B cell (primary cell): ENCODE results near the gene CRAT. TPM values are rescaled to one million over a fixed set of nuclear protein-coding genes. Genes with fewer than 3 reads are reported as not detected.

Source experiments
- ATAC-seq: fragments of 200-7000 bp; cut with Tn5 transposase; one replicate; pipeline ENCODE4 v1.10.0; 2021; ENCODE audit warnings: low read depth, mild to moderate bottlenecking, moderate number of reproducible peaks, moderate library complexity
- CTCF ChIA-PET: fragments of 350-600 bp; sonication (Branson Sonifier 250); formaldehyde crosslinking; loops from one replicate; lab custom pipeline; 2021; ENCODE audit warnings: antibody characterized with exemption, inconsistent platforms; lab: Charles Lee
- POLR2A ChIA-PET: fragments of 350-600 bp; sonication (Branson Sonifier 250); formaldehyde crosslinking; loops from one replicate; lab custom pipeline; 2021; ENCODE audit warnings: antibody characterized with exemption; lab: Charles Lee
- DNase-seq: peaks from one replicate; pipeline ENCODE4 v3.0.0; 2013
- H2AFZ ChIP-seq: 2 replicates; pipeline ENCODE4 v1.6.1; 2012; ENCODE audit warnings: mild to moderate bottlenecking, low read depth, low read length; ENCODE audit not compliant: insufficient read depth, poor library complexity, severe bottlenecking
- H3K27ac ChIP-seq, 2 donors: 1 replicate in 1 of 2; 2 replicates in 1 of 2; pipeline ENCODE4 v1.5.1; 2012 to 2013; ENCODE audit warnings: low read length in 2 of 2, mild to moderate bottlenecking in 2 of 2, moderate library complexity in 1 of 2
- H3K27me3 ChIP-seq, 4 experiments: fragments of 200-600 bp in 1 of 4; sonication (generic) in 1 of 4; replicated peaks in 1 of 4; 1 replicate in 2 of 4; 2 replicates in 2 of 4; pipeline versions ENCODE4 v1.6.1 to v1.7.0; 2013 to 2016; ENCODE audit warnings: low read length in 3 of 4, mild to moderate bottlenecking in 2 of 4, mixed read lengths in 1 of 4, moderate library complexity in 1 of 4; ENCODE audit not compliant: insufficient read depth in 4 of 4, control insufficient read depth in 3 of 4; ENCODE audit errors: control extremely low read depth in 1 of 4
- H3K36me3 ChIP-seq, 2 experiments: replicated peaks in 1 of 2; 1 replicate in 1 of 2; 2 replicates in 1 of 2; pipeline versions ENCODE4 v1.6.1 to v1.7.1; 2013; ENCODE audit warnings: low read length in 1 of 2; ENCODE audit not compliant: insufficient read depth in 2 of 2, control insufficient read depth in 1 of 2; ENCODE audit errors: control extremely low read depth in 1 of 2, extremely low read depth in 1 of 2
- H3K4me1 ChIP-seq, 2 donors: fragments of 200-600 bp in 1 of 2; sonication (generic) in 1 of 2; 1 replicate in 1 of 2; 2 replicates in 1 of 2; pipeline versions ENCODE4 v1.5.1 to v1.6.1; 2013 to 2017; ENCODE audit warnings: low read length in 2 of 2; ENCODE audit not compliant: control insufficient read depth in 2 of 2, insufficient read depth in 2 of 2
- H3K4me2 ChIP-seq: replicated peaks from 2 replicates; pipeline ENCODE3; 2012; ENCODE audit warnings: mild to moderate bottlenecking, low read depth, low read length; ENCODE audit not compliant: poor library complexity, severe bottlenecking
- H3K4me3 ChIP-seq, 5 experiments: fragments of 200-600 bp in 1 of 5; sonication (generic) in 1 of 5; 1 replicate in 3 of 5; 2 replicates in 2 of 5; pipeline versions ENCODE4 v1.5.1 to v1.7.0; 2011 to 2016; ENCODE audit warnings: low read length in 4 of 5, mild to moderate bottlenecking in 4 of 5, low read depth in 2 of 5, control low read depth in 1 of 5, moderate library complexity in 1 of 5; ENCODE audit not compliant: insufficient read depth in 1 of 5; ENCODE audit errors: control extremely low read depth in 1 of 5, extremely low read depth in 1 of 5
- H3K79me2 ChIP-seq: fragments of 200-600 bp; sonication (generic); one replicate; pipeline ENCODE4 v1.6.0; 2016; ENCODE audit warnings: low read length; ENCODE audit not compliant: control insufficient read depth, insufficient read depth
- H3K9ac ChIP-seq: fragments of 200-600 bp; sonication (generic); 2 replicates; pipeline ENCODE4 v1.6.1; 2017; ENCODE audit warnings: mild to moderate bottlenecking, low read length, moderate library complexity
- H3K9me3 ChIP-seq, 3 donors: one replicate each; pipeline versions ENCODE4 v1.6.1 to v1.7.1; 2013; ENCODE audit warnings: low read length in 2 of 3; ENCODE audit not compliant: control insufficient read depth in 2 of 3, insufficient read depth in 1 of 3; ENCODE audit errors: control extremely low read depth in 1 of 3
- H4K20me1 ChIP-seq: 2 replicates; pipeline ENCODE4 v1.6.0; 2012; ENCODE audit warnings: mild to moderate bottlenecking, low read length; ENCODE audit not compliant: insufficient read depth, control insufficient read depth, poor library complexity, severe bottlenecking
- H3K27ac Mint-ChIP-seq: one replicate; pipeline ENCODE4 v1.8.0; 2021; ENCODE audit warnings: mixed read lengths
- H3K27me3 Mint-ChIP-seq: one replicate; pipeline ENCODE4 v1.8.0; 2021; ENCODE audit warnings: mixed read lengths
- H3K4me1 Mint-ChIP-seq: one replicate; pipeline ENCODE4 v1.8.0; 2021; ENCODE audit warnings: mixed read lengths
- H3K4me3 Mint-ChIP-seq: one replicate; pipeline ENCODE4 v1.8.0; 2021; ENCODE audit warnings: mixed read lengths
- H3K9me3 Mint-ChIP-seq: one replicate; pipeline ENCODE4 v1.8.0; 2022; ENCODE audit warnings: mixed read lengths; ENCODE audit not compliant: insufficient read depth
- EZH2 ChIP-seq: IDR thresholded peaks from 2 replicates; pipeline ENCODE4 v1.6.1; 2012; ENCODE audit warnings: borderline replicate concordance, low read depth, mild to moderate bottlenecking, moderate library complexity, low read length; ENCODE audit not compliant: insufficient read depth, poor library complexity, severe bottlenecking
- WGBS: methylation state at CpG from one replicate; pipeline ENCODE4 v1.1.5; 2013; ENCODE audit warnings: missing lambda C conversion rate; ENCODE audit not compliant: insufficient coverage; 5-methylcytosine and 5-hydroxymethylcytosine counted together
- intact Hi-C: fragments of 100-400 bp; cut with micrococcal nuclease; formaldehyde crosslinking; loops from one replicate; pipeline ENCODE4 v1.10.0; 2022
- polyA plus RNA-seq: library from polyadenylated mRNA; depleted of rRNA; stranded (reverse); fragments of >200 nt; gene quantifications from 2 replicates; pipeline ENCODE4 v1.2.3, GENCODE V29; 2012
- total RNA-seq, 2 donors: library from RNA; stranded (reverse); fragments of 120-200 nt in 1 of 2; gene quantifications; 1 replicate in 1 of 2; 2 replicates in 1 of 2; pipeline versions ENCODE4 v1.2.3 to v1.2.4, GENCODE V29; 2013 to 2022
- TF ChIP-seq, protein P1 (sequence below): fragments of 200-600 bp; IDR thresholded peaks from one replicate; pipeline ENCODE4 v1.8.0; 2022; ENCODE audit warnings: antibody characterized with exemption, mild to moderate bottlenecking

The CRAT gene
- total and polyA plus RNA-seq, 2 donors (not counting 1 experiment from before 2014, with no cell fraction given): 8.0 to 14.1 TPM

DNA sequence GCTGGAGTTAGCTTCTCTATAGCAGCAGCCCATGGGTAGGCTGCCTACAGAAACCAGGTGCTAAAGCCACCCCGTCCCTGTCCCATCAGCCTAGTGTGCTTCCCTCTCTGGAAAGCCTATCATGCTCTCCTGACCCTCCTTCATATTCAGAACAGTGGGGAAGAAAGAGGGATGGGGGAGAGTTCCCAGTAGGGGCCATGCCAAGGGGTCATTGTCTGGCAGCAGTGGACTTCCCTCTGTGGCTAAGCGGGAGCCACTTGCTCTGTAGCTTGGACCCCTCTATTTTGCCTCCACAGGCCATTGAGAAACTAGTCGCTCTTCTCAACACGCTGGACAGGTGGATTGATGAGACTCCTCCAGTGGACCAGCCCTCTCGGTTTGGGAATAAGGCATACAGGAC is 18.1 kb upstream of the CRAT start:
- DNase-seq: no peak
- Mint-ChIP-seq H3K4me3 (no peak overlapping the region), H3K27me3 (no peaks in the 10 kb centered on the region), H3K27ac (no peak overlapping the region), H3K9me3 (no peaks in the 10 kb centered on the region), H3K4me1 (peaks cover 5% of the 10 kb centered on the region)
- Histone ChIP-seq H3K27me3 (no peaks in the 10 kb centered on the region), H2AFZ (no peak overlapping the region), H3K4me3 (no peak overlapping the region), H3K9me3 (no peaks in the 10 kb centered on the region), H4K20me1 (peaks cover 14% of the 10 kb centered on the region), H3K27ac (no peak overlapping the region), H3K4me1 (peaks cover 4 to 8% of the 10 kb centered on the region in 2 donors), H3K4me2 (no peak overlapping the region), H3K79me2 (peaks cover 8% of the 10 kb centered on the region), H3K36me3 (peaks cover under 1 to 44% of the 10 kb centered on the region in 2 experiments), H3K9ac (no peak overlapping the region)
- TF ChIP-seq EZH2: no peak
- TF ChIP-seq, protein P1, sequence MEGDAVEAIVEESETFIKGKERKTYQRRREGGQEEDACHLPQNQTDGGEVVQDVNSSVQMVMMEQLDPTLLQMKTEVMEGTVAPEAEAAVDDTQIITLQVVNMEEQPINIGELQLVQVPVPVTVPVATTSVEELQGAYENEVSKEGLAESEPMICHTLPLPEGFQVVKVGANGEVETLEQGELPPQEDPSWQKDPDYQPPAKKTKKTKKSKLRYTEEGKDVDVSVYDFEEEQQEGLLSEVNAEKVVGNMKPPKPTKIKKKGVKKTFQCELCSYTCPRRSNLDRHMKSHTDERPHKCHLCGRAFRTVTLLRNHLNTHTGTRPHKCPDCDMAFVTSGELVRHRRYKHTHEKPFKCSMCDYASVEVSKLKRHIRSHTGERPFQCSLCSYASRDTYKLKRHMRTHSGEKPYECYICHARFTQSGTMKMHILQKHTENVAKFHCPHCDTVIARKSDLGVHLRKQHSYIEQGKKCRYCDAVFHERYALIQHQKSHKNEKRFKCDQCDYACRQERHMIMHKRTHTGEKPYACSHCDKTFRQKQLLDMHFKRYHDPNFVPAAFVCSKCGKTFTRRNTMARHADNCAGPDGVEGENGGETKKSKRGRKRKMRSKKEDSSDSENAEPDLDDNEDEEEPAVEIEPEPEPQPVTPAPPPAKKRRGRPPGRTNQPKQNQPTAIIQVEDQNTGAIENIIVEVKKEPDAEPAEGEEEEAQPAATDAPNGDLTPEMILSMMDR: no peak
- ChIA-PET CTCF (interaction anchor here (0.9 to 18.9 kb wide), 5 partner anchors 14 to 495 kb away, joined by 3 to 382 read pairs (median 5); partner anchors contain the start of gene IER5L), POLR2A (interaction anchor here (0.6 kb wide), 1 partner anchor 704 kb away, joined by 4 read pairs; no protein-coding TSS in a partner anchor)
- ATAC-seq: no peak
- intact Hi-C loops: no loop called here
- 96% methylated on average over 4 of the region's 5 CpGs for WGBS

DNA sequence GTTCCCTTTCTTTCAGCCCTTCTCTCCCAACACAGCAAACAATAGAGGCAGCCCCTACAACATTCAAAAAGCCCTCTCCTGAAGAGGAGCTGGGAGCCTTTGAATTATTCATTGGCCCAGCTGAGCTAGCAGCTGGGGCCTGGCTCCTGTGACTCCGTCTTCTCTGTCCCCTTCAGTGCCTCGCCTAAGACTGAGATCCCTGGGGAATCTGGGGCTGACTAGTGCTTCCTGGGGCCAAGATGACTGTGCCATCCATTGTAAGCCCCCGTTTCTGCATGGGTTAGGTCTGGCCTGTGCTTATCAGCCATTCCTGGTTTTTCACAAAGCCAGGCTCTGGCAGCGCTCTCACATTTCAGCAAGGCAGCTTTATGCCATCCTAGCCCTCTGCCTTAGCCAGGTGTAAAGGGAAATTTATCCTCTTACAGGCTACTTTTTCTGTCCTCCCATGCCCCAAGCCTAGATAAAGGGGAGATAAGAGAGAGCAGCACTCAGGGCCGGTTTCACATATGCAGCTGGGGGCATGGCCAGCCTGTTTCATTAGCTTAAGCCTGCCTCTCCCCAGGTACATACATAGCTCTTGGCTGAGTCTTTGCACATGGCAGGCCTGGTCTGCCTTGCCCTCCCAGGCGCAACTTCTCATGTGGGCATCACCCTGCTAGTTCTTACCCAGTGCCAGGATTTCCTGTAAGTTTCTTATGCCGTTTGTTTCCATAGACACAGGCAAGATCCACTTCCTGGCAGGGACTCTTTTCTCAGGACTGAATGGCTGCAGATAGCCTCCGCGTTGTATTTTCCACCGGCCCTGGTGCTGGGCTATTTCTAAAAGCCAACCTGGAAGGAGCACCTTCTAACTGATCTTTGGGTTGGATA is 16.4 kb upstream of the CRAT start:
- H3K36me3 ChIP-seq: peaks cover 0 to 47% of the 10 kb centered on the region in 2 experiments
- H3K27me3 ChIP-seq: no peaks in the 10 kb centered on the region
- no peaks in the 10 kb centered on the region for H3K9me3 ChIP-seq
- H3K4me1 Mint-ChIP-seq: peaks cover 5% of the 10 kb centered on the region
- H2AFZ ChIP-seq: no peak overlapping the region
- H3K27me3 Mint-ChIP-seq: no peaks in the 10 kb centered on the region
- intact Hi-C loops: no loop called here
- H3K9ac ChIP-seq: no peak overlapping the region
- peaks cover 23% of the 10 kb centered on the region for H4K20me1 ChIP-seq
- H3K4me3 ChIP-seq: no peak overlapping the region
- no peak overlapping the region for H3K27ac ChIP-seq
- ChIA-PET POLR2A (no interaction called here), CTCF (interaction anchor here (1.4 kb wide), 1 partner anchor 16 kb away, joined by 4 read pairs; no protein-coding TSS in a partner anchor)
- peaks cover 19% of the 10 kb centered on the region for H3K79me2 ChIP-seq
- WGBS: 62% methylated on average over 8 of the region's 10 CpGs
- H3K9me3 Mint-ChIP-seq: no peaks in the 10 kb centered on the region
- ATAC-seq: no peak
- no peak overlapping the region for H3K4me2 ChIP-seq
- no peak overlapping the region for H3K4me3 Mint-ChIP-seq
- peaks cover 4 to 8% of the 10 kb centered on the region in 2 donors for H3K4me1 ChIP-seq
- no peak overlapping the region for H3K27ac Mint-ChIP-seq
- no peak for DNase-seq
- TF ChIP-seq, protein P1: no peak
- TF ChIP-seq EZH2: no peak
